Lung (tissue), 12 donors: ENCODE results near the gene ADAM11. TPM values are rescaled to one million over a fixed set of nuclear protein-coding genes. Genes with fewer than 3 reads are reported as not detected.

ENCODE experiments used
- ATAC-seq: fragments of 200-7000 bp; cut with Tn5 transposase; one replicate; pipeline ENCODE4 v1.9.1; 2020; ENCODE audit warnings: moderate number of reproducible peaks; ENCODE audit not compliant: insufficient read depth, low FRiP score
- DNase-seq, 3 donors: peaks; one replicate each; pipeline ENCODE4 v3.0.0-alpha.2; 2013 to 2017
- H3K27ac ChIP-seq, 2 donors: one replicate each; pipeline ENCODE4 v1.5.1; 2013; ENCODE audit warnings: mild to moderate bottlenecking in 2 of 2, moderate library complexity in 2 of 2, control low read depth in 1 of 2, inconsistent platforms in 1 of 2, low read depth in 1 of 2, low read length in 1 of 2
- H3K27me3 ChIP-seq, 3 donors: one replicate each; pipeline ENCODE4 v1.5.1; 2013; ENCODE audit warnings: low read length in 2 of 3; ENCODE audit not compliant: control insufficient read depth in 3 of 3, insufficient read depth in 3 of 3
- H3K36me3 ChIP-seq, 4 donors: one replicate each; pipeline ENCODE4 v1.5.1; 2013; ENCODE audit warnings: low read length in 4 of 4, mild to moderate bottlenecking in 1 of 4, moderate library complexity in 1 of 4; ENCODE audit not compliant: control insufficient read depth in 4 of 4, insufficient read depth in 4 of 4
- H3K4me1 ChIP-seq, 5 donors: one replicate each; pipeline ENCODE4 v1.5.1; 2013; ENCODE audit warnings: low read length in 5 of 5, mild to moderate bottlenecking in 2 of 5, moderate library complexity in 1 of 5; ENCODE audit not compliant: control insufficient read depth in 5 of 5, insufficient read depth in 5 of 5
- H3K4me3 ChIP-seq: one replicate; pipeline ENCODE4 v1.5.1; 2013; ENCODE audit warnings: mild to moderate bottlenecking, control low read depth, moderate library complexity
- H3K9ac ChIP-seq, 2 donors: one replicate each; pipeline ENCODE4 v1.5.1; 2013; ENCODE audit warnings: low read length in 2 of 2, control low read depth in 1 of 2; ENCODE audit not compliant: insufficient read depth in 1 of 2
- H3K9me3 ChIP-seq, 4 donors: one replicate each; pipeline ENCODE4 v1.5.1; 2013; ENCODE audit warnings: low read length in 3 of 4, mild to moderate bottlenecking in 1 of 4, moderate library complexity in 1 of 4; ENCODE audit not compliant: control insufficient read depth in 4 of 4, insufficient read depth in 3 of 4
- WGBS, 2 donors: extraction: QIAGEN DNeasy Blood & Tissue Kit; methylation state at CpG; one replicate each; pipeline ENCODE4 v1.1.7; 2013; 5-methylcytosine and 5-hydroxymethylcytosine counted together
- polyA plus RNA-seq, 2 donors: library from polyadenylated mRNA; stranded (reverse); fragments of 200-250 nt; gene quantifications; one replicate each; pipeline ENCODE4 v1.2.1, GENCODE V29; 2013
- total RNA-seq, 2 donors: library from RNA; depleted of rRNA in 1 of 2; stranded (reverse); fragments of >200 nt in 1 of 2; gene quantifications; one replicate each; pipeline ENCODE4 v1.2.1, GENCODE V29; 2014 to 2021
- TF ChIP-seq, protein P1 (sequence below): IDR thresholded peaks from 2 replicates; pipeline ENCODE4 v1.5.1; 2012; ENCODE audit warnings: mild to moderate bottlenecking; ENCODE audit errors: control extremely low read depth, extremely low read depth
- donor health status: control.
- donor health status: control.
- donor health status: Bipolar disorder and iron deficiency.
- donor health status: healthy.
- donor health status: DM: yes; HTN: yes; CAD: no.

The ADAM11 gene
- total and polyA plus RNA-seq, 4 donors = 0.09 to 1.1 (median 0.18) TPM

DNA sequence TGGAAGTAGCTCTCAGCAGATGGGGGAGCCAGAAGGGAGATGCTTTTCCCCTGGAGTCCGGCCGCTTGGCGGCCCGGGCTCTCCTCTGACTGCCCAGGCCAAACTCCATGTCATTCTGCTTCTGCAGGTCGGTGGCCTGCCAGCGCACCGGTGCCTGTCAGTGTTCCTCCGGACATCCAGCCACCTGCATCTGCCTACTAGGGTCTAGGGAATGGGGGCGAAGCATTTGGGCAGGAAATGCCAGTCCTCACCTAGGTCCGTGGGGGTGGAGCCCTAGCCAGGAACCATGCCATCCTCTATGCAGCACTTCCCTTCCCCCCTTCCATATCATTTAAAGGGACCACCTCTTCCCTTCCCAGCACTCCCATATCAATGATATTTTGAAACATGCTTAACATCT is 37.1 kb downstream of the ADAM11 start:
- H3K27ac ChIP-seq = peak overlapping the region; percentile 17 to 63
- WGBS, 2 donors = 78 to 82% methylated on average over 8 to 10 of the region's 10 CpGs

DNA sequence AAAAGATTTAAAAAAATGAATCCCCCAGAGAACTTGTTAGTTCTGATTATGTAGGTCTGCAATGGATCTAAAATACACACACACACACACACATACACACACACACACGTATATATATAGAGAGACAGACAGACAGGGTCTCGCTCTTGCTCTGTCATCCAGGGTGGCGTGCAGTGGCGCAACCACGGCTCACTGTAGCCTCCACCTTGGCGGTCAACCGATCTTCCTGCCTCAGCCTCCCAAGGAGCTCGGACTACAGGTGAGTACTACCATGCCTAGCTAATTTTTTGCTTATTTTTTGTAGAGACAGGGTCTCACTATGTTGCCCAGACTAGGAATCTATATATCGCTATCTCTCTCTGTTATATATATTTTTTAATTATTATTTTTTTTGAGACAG is 37.9 kb downstream of the ADAM11 start:
- WGBS, 2 donors = 91 to 93% methylated on average over 9 of the region's 9 CpGs
- Histone ChIP-seq H3K36me3 (peaks cover 0 to 17% (median 9%) of the 10 kb centered on the region in 4 donors), H3K4me3 (no peak overlapping the region), H3K4me1 (peaks cover 0 to 15% (median 5%) of the 10 kb centered on the region in 5 donors), H3K9ac (no peak overlapping the region), H3K27ac (peak overlapping the region in 1 of 2 donors; percentile 55), H3K9me3 (no peaks in the 10 kb centered on the region), H3K27me3 (no peaks in the 10 kb centered on the region)
- TF ChIP-seq, protein P1, sequence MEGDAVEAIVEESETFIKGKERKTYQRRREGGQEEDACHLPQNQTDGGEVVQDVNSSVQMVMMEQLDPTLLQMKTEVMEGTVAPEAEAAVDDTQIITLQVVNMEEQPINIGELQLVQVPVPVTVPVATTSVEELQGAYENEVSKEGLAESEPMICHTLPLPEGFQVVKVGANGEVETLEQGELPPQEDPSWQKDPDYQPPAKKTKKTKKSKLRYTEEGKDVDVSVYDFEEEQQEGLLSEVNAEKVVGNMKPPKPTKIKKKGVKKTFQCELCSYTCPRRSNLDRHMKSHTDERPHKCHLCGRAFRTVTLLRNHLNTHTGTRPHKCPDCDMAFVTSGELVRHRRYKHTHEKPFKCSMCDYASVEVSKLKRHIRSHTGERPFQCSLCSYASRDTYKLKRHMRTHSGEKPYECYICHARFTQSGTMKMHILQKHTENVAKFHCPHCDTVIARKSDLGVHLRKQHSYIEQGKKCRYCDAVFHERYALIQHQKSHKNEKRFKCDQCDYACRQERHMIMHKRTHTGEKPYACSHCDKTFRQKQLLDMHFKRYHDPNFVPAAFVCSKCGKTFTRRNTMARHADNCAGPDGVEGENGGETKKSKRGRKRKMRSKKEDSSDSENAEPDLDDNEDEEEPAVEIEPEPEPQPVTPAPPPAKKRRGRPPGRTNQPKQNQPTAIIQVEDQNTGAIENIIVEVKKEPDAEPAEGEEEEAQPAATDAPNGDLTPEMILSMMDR = no peak
- ATAC-seq (no peak), DNase-seq (no peak)

More for the DNA sequence above, 37.1 kb downstream of the ADAM11 start:
- DNase-seq (no peak), ATAC-seq (no peak)
- TF ChIP-seq, protein P1 = no peak
- peaks cover 0 to 15% (median 5%) of the 10 kb centered on the region in 5 donors for H3K4me1 ChIP-seq
- no peaks in the 10 kb centered on the region for H3K9me3 ChIP-seq
- H3K27me3 ChIP-seq = no peaks in the 10 kb centered on the region
- no peak overlapping the region for H3K4me3 ChIP-seq
- H3K36me3 ChIP-seq = peaks cover 0 to 17% (median 9%) of the 10 kb centered on the region in 4 donors
- no peak overlapping the region for H3K9ac ChIP-seq

DNA sequence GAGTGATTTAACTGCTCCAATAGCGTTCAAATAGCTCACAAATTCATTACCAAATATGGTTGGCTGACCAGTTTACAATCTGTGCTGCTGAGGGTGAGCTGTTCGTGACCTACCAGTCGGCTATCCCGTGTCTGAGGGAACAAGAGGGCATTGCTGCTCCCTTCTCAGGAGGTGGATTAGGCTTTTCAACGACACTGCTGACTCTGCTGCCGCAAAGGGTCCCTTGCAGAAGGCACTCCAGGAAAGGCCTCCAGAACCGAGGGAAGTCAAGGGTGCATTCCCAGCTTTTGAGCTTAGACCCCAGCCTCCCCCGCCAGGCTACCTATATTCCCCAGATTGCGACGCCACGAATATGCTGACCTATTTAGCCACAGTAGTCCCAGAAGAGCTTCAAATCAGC is 39.0 kb downstream of the ADAM11 start:
- TF ChIP-seq, protein P1 = no peak
- 82 to 94% methylated on average over 11 of the region's 11 CpGs for WGBS, 2 donors
- ATAC-seq (no peak), DNase-seq (no peak)
- Histone ChIP-seq H3K27ac (peak overlapping the region in 1 of 2 donors; percentile 72), H3K4me1 (peaks cover 0 to 15% (median 5%) of the 10 kb centered on the region in 5 donors), H3K27me3 (no peaks in the 10 kb centered on the region), H3K9ac (no peak overlapping the region), H3K4me3 (no peak overlapping the region), H3K36me3 (peaks cover 1 to 17% (median 9%) of the 10 kb centered on the region in 4 donors), H3K9me3 (no peaks in the 10 kb centered on the region)

DNA sequence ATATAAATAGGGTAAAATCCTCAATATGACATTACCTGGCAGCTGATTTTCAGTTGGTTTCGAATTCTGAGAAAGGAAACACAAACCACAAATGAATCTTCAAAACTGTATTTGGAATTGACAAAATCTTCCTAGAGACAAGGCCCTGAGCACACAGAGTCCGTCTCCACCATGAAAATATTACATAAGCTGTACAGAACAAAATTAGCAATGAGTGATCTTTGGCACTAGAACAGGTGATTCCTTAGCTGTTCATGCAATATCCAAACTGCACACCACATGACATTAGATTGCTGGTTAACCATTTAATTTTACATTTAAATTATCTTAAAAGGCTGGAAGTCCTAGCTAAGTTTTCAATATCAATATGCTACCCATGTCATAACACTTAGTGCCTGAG is 39.6 kb downstream of the ADAM11 start:
- H3K27me3 ChIP-seq = no peaks in the 10 kb centered on the region
- H3K9ac ChIP-seq = no peak overlapping the region
- H3K4me3 ChIP-seq = no peak overlapping the region
- peaks cover 1 to 17% (median 11%) of the 10 kb centered on the region in 4 donors for H3K36me3 ChIP-seq
- ATAC-seq = no peak
- WGBS, 2 donors = 73 to 75% methylated on average over 2 of the region's 2 CpGs
- H3K27ac ChIP-seq = peak overlapping the region in 1 of 2 donors; percentile 72
- no peak for DNase-seq
- TF ChIP-seq, protein P1 = no peak
- no peaks in the 10 kb centered on the region for H3K9me3 ChIP-seq
- peaks cover 0 to 18% (median 5%) of the 10 kb centered on the region in 5 donors for H3K4me1 ChIP-seq
